HCT116 (cell line): ENCODE results near the gene ATP1A4. TPM values are rescaled to one million over a fixed set of nuclear protein-coding genes. Genes with fewer than 3 reads are reported as not detected.

Experiments used
- ATAC-seq: fragments of 200-7000 bp; cut with Tn5 transposase; 2 replicates; pipeline ENCODE4 v1.9.1; 2020; ENCODE audit warnings: mild to moderate bottlenecking, moderate library complexity
- BruUV-seq: library from RNA; stranded (reverse); fragments of 400-500 nt; replicated peaks from 2 replicates; lab custom pipeline; 2021; lab: Mats Ljungman, UMichigan
- CTCF ChIA-PET: fragments of 300-600 bp; sonication (Branson Sonifier 250); formaldehyde crosslinking; loops from one replicate; lab custom pipeline; 2021; ENCODE audit warnings: antibody characterized with exemption; lab: Charles Lee
- POLR2A ChIA-PET: fragments of 300-600, 350-600 bp; sonication (Branson Sonifier 250); formaldehyde crosslinking; loops from one replicate; lab custom pipeline; 2021; ENCODE audit warnings: antibody characterized with exemption; lab: Charles Lee
- RAD21 ChIA-PET, 2 experiments: fragments of 300-600 bp; sonication (Branson Sonifier 250); formaldehyde crosslinking; loops; one replicate each; lab custom pipeline; 2023; ENCODE audit warnings: low total read pairs in 2 of 2; ENCODE audit not compliant: uncharacterized antibody in 2 of 2, unreplicated experiment in 2 of 2, low non-redundant PET in 1 of 2; lab: Charles Lee
- DNase-seq: peaks from one replicate; pipeline ENCODE4 v3.0.0-alpha.2; 2010; ENCODE audit warnings: low read depth, low spot score
- H2AFZ ChIP-seq: fragments of 200-600 bp; shearing (Covaris generic), sonication (generic); 2 replicates; pipeline ENCODE4 v1.6.1; 2017; ENCODE audit warnings: low read depth, mixed run types, mixed read lengths, antibody characterized with exemption, low read length; ENCODE audit not compliant: poor library complexity, severe bottlenecking
- H3K27ac ChIP-seq: 2 replicates; pipeline ENCODE4 v1.5.1; 2012; ENCODE audit warnings: low read depth, low read length
- H3K27me3 ChIP-seq: fragments of 200-600 bp; sonication (generic); 2 replicates; pipeline ENCODE4 v1.6.1; 2016; ENCODE audit warnings: mixed run types, low read length, mixed read lengths; ENCODE audit not compliant: insufficient read depth
- H3K36me3 ChIP-seq, 2 experiments: fragments of 200-500 bp in 1 of 2; fragments of 200-600 bp in 1 of 2; sonication (Bioruptor generic) in 1 of 2; sonication (generic) in 1 of 2; 2 replicates each; pipeline versions ENCODE4 v1.5.1 to v1.6.1; 2014 to 2016; ENCODE audit warnings: low read length in 2 of 2, inconsistent platforms in 1 of 2, mixed read lengths in 1 of 2, mixed run types in 1 of 2; ENCODE audit not compliant: insufficient read depth in 2 of 2, control insufficient read depth in 1 of 2
- H3K4me1 ChIP-seq, 2 experiments: fragments of 200-600 bp in 1 of 2; sonication (generic) in 1 of 2; 2 replicates each; pipeline versions ENCODE4 v1.5.1 to v1.6.1; 2012 to 2017; ENCODE audit warnings: low read length in 2 of 2, inconsistent platforms in 1 of 2, mild to moderate bottlenecking in 1 of 2, mixed read lengths in 1 of 2, mixed run types in 1 of 2, moderate library complexity in 1 of 2; ENCODE audit not compliant: insufficient read depth in 2 of 2, control insufficient read depth in 1 of 2
- H3K4me2 ChIP-seq: fragments of 200-600 bp; sonication (generic); 2 replicates; pipeline ENCODE4 v1.6.1; 2017; ENCODE audit warnings: mixed run types, low read length, mixed read lengths
- H3K4me3 ChIP-seq, 2 experiments: fragments of 200-600 bp in 1 of 2; sonication (generic) in 1 of 2; replicated peaks in 1 of 2; 2 replicates each; pipeline ENCODE4 v1.5.1; 2011 to 2016; ENCODE audit warnings: low read length in 2 of 2, control low read depth in 1 of 2, low read depth in 1 of 2, mild to moderate bottlenecking in 1 of 2, mixed read lengths in 1 of 2, mixed run types in 1 of 2
- H3K79me2 ChIP-seq: fragments of 200-600 bp; sonication (generic); 2 replicates; pipeline ENCODE4 v1.6.1; 2017; ENCODE audit warnings: mild to moderate bottlenecking, mixed run types, low read length, moderate library complexity, mixed read lengths; ENCODE audit not compliant: insufficient read depth
- H3K9ac ChIP-seq: fragments of 200-600 bp; sonication (generic); 2 replicates; pipeline ENCODE4 v1.6.1; 2016; ENCODE audit warnings: low read length, mixed read lengths
- H3K9me2 ChIP-seq: fragments of 200-600 bp; sonication (generic), shearing (Covaris generic); 2 replicates; pipeline ENCODE4 v1.6.1; 2017; ENCODE audit warnings: mixed run types, mild to moderate bottlenecking, moderate library complexity; ENCODE audit not compliant: insufficient read depth
- H3K9me3 ChIP-seq, 2 experiments: fragments of 200-500 bp in 1 of 2; fragments of 200-600 bp in 1 of 2; sonication (Bioruptor generic) in 1 of 2; sonication (generic) in 1 of 2; 2 replicates each; pipeline ENCODE4 v1.6.1; 2014 to 2017; ENCODE audit warnings: low read length in 2 of 2, mixed read lengths in 2 of 2, inconsistent platforms in 1 of 2, low read depth in 1 of 2, mild to moderate bottlenecking in 1 of 2, mixed run types in 1 of 2, moderate library complexity in 1 of 2; ENCODE audit not compliant: control insufficient read depth in 1 of 2, insufficient read depth in 1 of 2
- H4K20me1 ChIP-seq: fragments of 200-600 bp; sonication (generic), shearing (Covaris generic); 2 replicates; pipeline ENCODE4 v1.6.1; 2017; ENCODE audit warnings: mixed run types, mild to moderate bottlenecking, moderate library complexity; ENCODE audit not compliant: insufficient read depth
- CBX3 ChIP-seq: IDR thresholded peaks from 2 replicates; pipeline ENCODE4 v1.6.1; 2012; ENCODE audit warnings: low read depth
- CTCF ChIP-seq, 3 experiments: fragments of 200-600 bp in 1 of 3; sonication (generic) in 1 of 3; IDR thresholded peaks in 2 of 3; conservative IDR thresholded peaks in 1 of 3; 2 replicates each; pipeline ENCODE4 v1.5.1; 2012 to 2017; ENCODE audit warnings: low read depth in 2 of 3, low read length in 2 of 3, antibody characterized with exemption in 1 of 3, borderline replicate concordance in 1 of 3, control low read depth in 1 of 3, mild to moderate bottlenecking in 1 of 3, mixed read lengths in 1 of 3, mixed run types in 1 of 3, moderate library complexity in 1 of 3; ENCODE audit not compliant: insufficient read depth in 1 of 3
- EGR1 ChIP-seq: IDR thresholded peaks from 2 replicates; pipeline ENCODE4 v1.6.1; 2012; ENCODE audit warnings: low read depth
- ELF1 ChIP-seq: IDR thresholded peaks from 2 replicates; pipeline ENCODE4 v1.6.1; 2012; ENCODE audit warnings: low read depth, borderline replicate concordance
- EZH2phosphoT487 ChIP-seq: fragments of 200-600 bp; IDR thresholded peaks from 2 replicates; pipeline ENCODE4 v1.6.1; 2018; ENCODE audit warnings: antibody characterized with exemption, borderline replicate concordance
- POLR2A ChIP-seq: IDR thresholded peaks from 2 replicates; pipeline ENCODE4 v1.7.0; 2011; ENCODE audit warnings: borderline replicate concordance; ENCODE audit not compliant: insufficient read depth, insufficient read length; ENCODE audit errors: extremely low read depth
- POLR2AphosphoS5 ChIP-seq: IDR thresholded peaks from 2 replicates; pipeline ENCODE4 v1.6.1; 2011; ENCODE audit warnings: mild to moderate bottlenecking, low read depth, low read length, moderate library complexity
- SIN3A ChIP-seq: IDR thresholded peaks from 2 replicates; pipeline ENCODE4 v1.6.1; 2012; ENCODE audit warnings: low read depth
- TCF7L2 ChIP-seq: IDR thresholded peaks from 2 replicates; pipeline ENCODE4 v1.7.0; 2011; ENCODE audit warnings: borderline replicate concordance, inconsistent platforms; ENCODE audit not compliant: insufficient read depth, insufficient read length; ENCODE audit errors: extremely low read depth
- ZFX ChIP-seq: fragments of 450-650 bp; IDR thresholded peaks from 2 replicates; pipeline ENCODE4 v1.6.1; 2017
- ZNF274 ChIP-seq: fragments of 200-500 bp; sonication (Bioruptor generic); IDR thresholded peaks from 2 replicates; pipeline ENCODE4 v1.6.1; 2014; ENCODE audit warnings: mild to moderate bottlenecking, low read depth, low read length, inconsistent platforms
- intact Hi-C: fragments of 100-400 bp; cut with micrococcal nuclease; formaldehyde crosslinking; loops from 2 replicates; pipeline ENCODE4 v1.10.0; 2022
- total RNA-seq: library from RNA; stranded (reverse); gene quantifications from one replicate; pipeline ENCODE4 v1.2.1, GENCODE V29; 2021; ENCODE audit not compliant: unreplicated experiment
- TF ChIP-seq, protein P1 (sequence below): IDR thresholded peaks from 2 replicates; pipeline ENCODE4 v1.6.1; 2011; ENCODE audit warnings: mild to moderate bottlenecking, low read length, moderate library complexity; ENCODE audit not compliant: insufficient replicate concordance; ENCODE audit errors: extremely low read depth
- TF ChIP-seq, protein P2 (sequence below): IDR thresholded peaks from 2 replicates; pipeline ENCODE4 v1.6.1; 2012
- TF ChIP-seq, protein P3 (sequence below): IDR thresholded peaks from 2 replicates; pipeline ENCODE4 v1.6.1; 2012; ENCODE audit warnings: low read depth

ATP1A4 gene
- total RNA-seq, 1 experiment from 2014 or later, result not detected

- no TSS peak for BruUV-seq
- Histone ChIP-seq H3K4me3 (no peak overlapping the region), H3K4me1 (peaks cover 3 to 16% of the 10 kb centered on the region in 2 experiments; a peak in 2 of 4 replicates), H3K79me2 (no peaks in the 10 kb centered on the region), H3K9me2 (no peaks in the 10 kb centered on the region), H4K20me1 (no peaks in the 10 kb centered on the region), H3K9me3 (no peaks in the 10 kb centered on the region), H2AFZ (no peak overlapping the region), H3K27ac (no peak overlapping the region), H3K36me3 (no peaks in the 10 kb centered on the region), H3K9ac (no peak overlapping the region), H3K27me3 (no peaks in the 10 kb centered on the region), H3K4me2 (no peak overlapping the region)
- DNase-seq (no peak), ATAC-seq (no peak)
- ChIA-PET POLR2A (interaction anchor here (1.6 kb wide), 1 partner anchor 21 kb away, joined by 3 read pairs; no protein-coding TSS in a partner anchor), CTCF (interaction anchor here (1.4 to 3.8 kb wide), 4 partner anchors 112 to 269 kb away, joined by 4 to 30 read pairs (median 8); no protein-coding TSS in a partner anchor), RAD21 (no interaction called here)
- intact Hi-C loops, result no loop called here
- TF ChIP-seq, protein P1, sequence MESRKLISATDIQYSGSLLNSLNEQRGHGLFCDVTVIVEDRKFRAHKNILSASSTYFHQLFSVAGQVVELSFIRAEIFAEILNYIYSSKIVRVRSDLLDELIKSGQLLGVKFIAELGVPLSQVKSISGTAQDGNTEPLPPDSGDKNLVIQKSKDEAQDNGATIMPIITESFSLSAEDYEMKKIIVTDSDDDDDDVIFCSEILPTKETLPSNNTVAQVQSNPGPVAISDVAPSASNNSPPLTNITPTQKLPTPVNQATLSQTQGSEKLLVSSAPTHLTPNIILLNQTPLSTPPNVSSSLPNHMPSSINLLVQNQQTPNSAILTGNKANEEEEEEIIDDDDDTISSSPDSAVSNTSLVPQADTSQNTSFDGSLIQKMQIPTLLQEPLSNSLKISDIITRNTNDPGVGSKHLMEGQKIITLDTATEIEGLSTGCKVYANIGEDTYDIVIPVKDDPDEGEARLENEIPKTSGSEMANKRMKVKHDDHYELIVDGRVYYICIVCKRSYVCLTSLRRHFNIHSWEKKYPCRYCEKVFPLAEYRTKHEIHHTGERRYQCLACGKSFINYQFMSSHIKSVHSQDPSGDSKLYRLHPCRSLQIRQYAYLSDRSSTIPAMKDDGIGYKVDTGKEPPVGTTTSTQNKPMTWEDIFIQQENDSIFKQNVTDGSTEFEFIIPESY, result no peak
- TF ChIP-seq, protein P2, sequence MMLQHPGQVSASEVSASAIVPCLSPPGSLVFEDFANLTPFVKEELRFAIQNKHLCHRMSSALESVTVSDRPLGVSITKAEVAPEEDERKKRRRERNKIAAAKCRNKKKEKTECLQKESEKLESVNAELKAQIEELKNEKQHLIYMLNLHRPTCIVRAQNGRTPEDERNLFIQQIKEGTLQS, result no peak
- no peak for TF ChIP-seq EZH2phosphoT487
- no peak for TF ChIP-seq TCF7L2
- TF ChIP-seq CTCF (IDR thresholded peaks at IDR 0.05 in 2 of 3, conservative IDR thresholded peaks at IDR 0.05 in 1 of 3; ENCODE audit: borderline replicate concordance in 1 of 3, insufficient read depth in 1 of 3, low read depth in 2 of 3, low read length in 2 of 3), result no peak
- TF ChIP-seq SIN3A, result no peak
- TF ChIP-seq POLR2AphosphoS5, result no peak
- no peak for TF ChIP-seq ZFX
- TF ChIP-seq CBX3, result no peak
- TF ChIP-seq ELF1, result no peak
- no peak for TF ChIP-seq EGR1
- TF ChIP-seq ZNF274, result no peak
- TF ChIP-seq POLR2A, result no peak
- TF ChIP-seq, protein P3, sequence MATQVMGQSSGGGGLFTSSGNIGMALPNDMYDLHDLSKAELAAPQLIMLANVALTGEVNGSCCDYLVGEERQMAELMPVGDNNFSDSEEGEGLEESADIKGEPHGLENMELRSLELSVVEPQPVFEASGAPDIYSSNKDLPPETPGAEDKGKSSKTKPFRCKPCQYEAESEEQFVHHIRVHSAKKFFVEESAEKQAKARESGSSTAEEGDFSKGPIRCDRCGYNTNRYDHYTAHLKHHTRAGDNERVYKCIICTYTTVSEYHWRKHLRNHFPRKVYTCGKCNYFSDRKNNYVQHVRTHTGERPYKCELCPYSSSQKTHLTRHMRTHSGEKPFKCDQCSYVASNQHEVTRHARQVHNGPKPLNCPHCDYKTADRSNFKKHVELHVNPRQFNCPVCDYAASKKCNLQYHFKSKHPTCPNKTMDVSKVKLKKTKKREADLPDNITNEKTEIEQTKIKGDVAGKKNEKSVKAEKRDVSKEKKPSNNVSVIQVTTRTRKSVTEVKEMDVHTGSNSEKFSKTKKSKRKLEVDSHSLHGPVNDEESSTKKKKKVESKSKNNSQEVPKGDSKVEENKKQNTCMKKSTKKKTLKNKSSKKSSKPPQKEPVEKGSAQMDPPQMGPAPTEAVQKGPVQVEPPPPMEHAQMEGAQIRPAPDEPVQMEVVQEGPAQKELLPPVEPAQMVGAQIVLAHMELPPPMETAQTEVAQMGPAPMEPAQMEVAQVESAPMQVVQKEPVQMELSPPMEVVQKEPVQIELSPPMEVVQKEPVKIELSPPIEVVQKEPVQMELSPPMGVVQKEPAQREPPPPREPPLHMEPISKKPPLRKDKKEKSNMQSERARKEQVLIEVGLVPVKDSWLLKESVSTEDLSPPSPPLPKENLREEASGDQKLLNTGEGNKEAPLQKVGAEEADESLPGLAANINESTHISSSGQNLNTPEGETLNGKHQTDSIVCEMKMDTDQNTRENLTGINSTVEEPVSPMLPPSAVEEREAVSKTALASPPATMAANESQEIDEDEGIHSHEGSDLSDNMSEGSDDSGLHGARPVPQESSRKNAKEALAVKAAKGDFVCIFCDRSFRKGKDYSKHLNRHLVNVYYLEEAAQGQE, result no peak
Measured at GRCh38 chr1:160107512-160107911, 43.9 kb upstream of the ATP1A4 start.
